Right lobe of liver (tissue), 4 donors: ENCODE results near the gene PTPRT.

Experiments
- CTCF ChIP-seq, 4 donors: fragments of 200-600 bp in 3 of 4; fragments of 450-650 bp in 1 of 4; IDR thresholded peaks; one replicate each; pipeline versions ENCODE4 v1.5.1 to v1.8.0; 2016 to 2022; ENCODE audit warnings: antibody characterized with exemption in 4 of 4, mild to moderate bottlenecking in 2 of 4
- POLR2A ChIP-seq: fragments of 450-650 bp; IDR thresholded peaks from one replicate; pipeline ENCODE4 v1.6.1; 2017; ENCODE audit warnings: antibody characterized with exemption, mild to moderate bottlenecking
- donor health status: DM: no; HTN: no; CAD: no.
- donor health status: DM: no; HTN: no; CAD: no.
- donor health status: DM: no; HTN: yes; CAD: no.

GRCh38 chr20:42338294-42339201 is 851.2 kb downstream of the PTPRT start:
- TF ChIP-seq CTCF (IDR thresholded peaks at IDR 0.05) (no peak), POLR2A (no peak)
